HepG2 (cell line): ENCODE data around the gene ARMC3. TPM values are rescaled to one million over a fixed set of nuclear protein-coding genes. Genes with fewer than 3 reads are reported as not detected.
A peak's percentile ranks its signal among the peaks of the same experiment; 100 is the strongest.

Source experiments
- ATAC-seq: fragments of 200-7000 bp; cut with Tn5 transposase; 3 replicates; pipeline ENCODE4 v1.9.1; 2020; ENCODE audit warnings: mild to moderate bottlenecking, moderate library complexity
- BruUV-seq: library from RNA; stranded (reverse); fragments of 400-500 nt; replicated peaks from 2 replicates; lab custom pipeline; 2021; lab: Mats Ljungman, UMichigan
- CTCF ChIA-PET: fragments of 300-600 bp; formaldehyde crosslinking; extraction: SDS; loops from one replicate; lab custom pipeline; 2021; ENCODE audit warnings: low total read pairs, inconsistent platforms, low intra/inter-chr PET ratio; lab: Yijun Ruan, JAX
- POLR2A ChIA-PET: fragments of 350-600 bp; sonication (Branson Sonifier 250); formaldehyde crosslinking; loops from one replicate; lab custom pipeline; 2020; ENCODE audit warnings: antibody characterized with exemption, inconsistent platforms; lab: Yijun Ruan, JAX
- DNase-seq: peaks from one replicate; pipeline ENCODE4 v3.0.0-alpha.2; 2015; ENCODE audit warnings: low spot score
- FAIRE-seq: peaks from 3 replicates; lab custom pipeline; 2011; peaks lifted over from hg19 to GRCh38; lab: Jason Lieb, UNC
- H2AFZ ChIP-seq: one replicate; pipeline ENCODE4 v1.6.1; 2011; ENCODE audit warnings: low read length, inconsistent platforms
- H3K27ac ChIP-seq: fragments of 300-600 bp; 3 replicates; pipeline ENCODE4 v1.8.0; 2011; ENCODE audit warnings: mixed run types, mild to moderate bottlenecking, mixed read lengths, low read length, inconsistent platforms; ENCODE audit not compliant: insufficient read depth; ENCODE audit errors: extremely low read length
- H3K27me3 ChIP-seq, 2 experiments: fragments of 200-600 bp in 1 of 2; 2 replicates in 1 of 2; 3 replicates in 1 of 2; pipeline versions ENCODE4 v1.6.0 to v1.8.0; 2011; ENCODE audit warnings: low read length in 2 of 2, mild to moderate bottlenecking in 2 of 2, moderate library complexity in 2 of 2, inconsistent platforms in 1 of 2; ENCODE audit not compliant: insufficient read depth in 2 of 2, control insufficient read depth in 1 of 2
- H3K36me3 ChIP-seq, 2 experiments: fragments of 200-600 bp in 1 of 2; replicated peaks in 1 of 2; 2 replicates in 1 of 2; 3 replicates in 1 of 2; pipeline versions ENCODE4 v1.5.1 to v1.8.0; 2011; ENCODE audit warnings: low read length in 2 of 2, inconsistent platforms in 1 of 2; ENCODE audit not compliant: insufficient read depth in 2 of 2, control insufficient read depth in 1 of 2
- H3K4me1 ChIP-seq: 2 replicates; pipeline ENCODE4 v1.5.1; 2012; ENCODE audit warnings: low read length, inconsistent platforms; ENCODE audit not compliant: insufficient read depth
- H3K4me2 ChIP-seq: 2 replicates; pipeline ENCODE4 v1.6.0; 2011; ENCODE audit warnings: low read depth, low read length, inconsistent platforms
- H3K4me3 ChIP-seq, 3 experiments: fragments of 200-600 bp in 1 of 3; sonication (generic), shearing (Covaris generic) in 1 of 3; replicated peaks in 1 of 3; 2 replicates each; pipeline ENCODE4 v1.5.1; 2011 to 2016; ENCODE audit warnings: low read length in 3 of 3, inconsistent platforms in 2 of 3, low read depth in 2 of 3, mild to moderate bottlenecking in 2 of 3, control low read depth in 1 of 3, mixed read lengths in 1 of 3; ENCODE audit not compliant: insufficient read depth in 1 of 3
- H3K79me2 ChIP-seq: one replicate; pipeline ENCODE4 v1.6.1; 2011; ENCODE audit warnings: low read length, inconsistent platforms; ENCODE audit not compliant: insufficient read depth
- H3K9ac ChIP-seq: 2 replicates; pipeline ENCODE4 v1.6.0; 2011; ENCODE audit warnings: mild to moderate bottlenecking, low read depth, low read length, inconsistent platforms; ENCODE audit not compliant: insufficient read depth
- H3K9me3 ChIP-seq: 2 replicates; pipeline ENCODE4 v1.5.1; 2012; ENCODE audit warnings: mild to moderate bottlenecking, low read length
- H4K20me1 ChIP-seq: 2 replicates; pipeline ENCODE4 v1.6.0; 2011; ENCODE audit warnings: inconsistent platforms, mild to moderate bottlenecking, low read length, moderate library complexity; ENCODE audit not compliant: insufficient read depth
- FLYWCH1 ChIP-seq: sonication (generic); formaldehyde crosslinking; IDR thresholded peaks from 2 replicates; pipeline ENCODE4 v1.8.1; 2023; ENCODE audit warnings: mild to moderate bottlenecking, missing genetic modification reagents
- HNF4A ChIP-seq: sonication (generic); formaldehyde crosslinking; IDR thresholded peaks from 2 replicates; pipeline ENCODE4 v1.4.0; 2020; ENCODE audit warnings: missing genetic modification reagents
- ZNF292 ChIP-seq: sonication (generic); formaldehyde crosslinking; IDR thresholded peaks from 2 replicates; pipeline ENCODE4 v1.8.1; 2022; ENCODE audit warnings: mild to moderate bottlenecking, low read depth, missing genetic modification reagents, borderline replicate concordance
- WGBS: methylation state at CpG from one replicate; pipeline ENCODE4 v1.1.6; 2017; ENCODE audit warnings: low lambda C conversion rate; 5-methylcytosine and 5-hydroxymethylcytosine counted together
- in situ Hi-C: cut with HindIII; loops from 2 replicates; pipeline ENCODE4 v1.10.0; 2017; ENCODE audit warnings: low pct_unique_long_range_greater_than_20kb; ENCODE audit not compliant: extremely low pct_ligation_motif_present
- intact Hi-C: fragments of 100-400 bp; cut with micrococcal nuclease; formaldehyde crosslinking; loops from one replicate; pipeline ENCODE4 v1.10.0; 2022; ENCODE audit not compliant: unreplicated experiment
- polyA plus RNA-seq, 8 experiments: library from polyadenylated mRNA; depleted of rRNA in 3 of 8; stranded (reverse) in 7 of 8; unstranded in 1 of 8; fragments of >200 nt; fragmentation: Illumina TruSeq in 4 of 8; extraction: Trizol in 4 of 8; gene quantifications; 2 replicates each; pipeline versions ENCODE4 v1.2.1 to v1.2.3, GENCODE V29; 2011 to 2016; ENCODE audit warnings: low read depth in 4 of 8, missing spikeins in 1 of 8, mixed read lengths in 1 of 8; ENCODE audit not compliant: insufficient read depth in 1 of 8
- total RNA-seq, 5 experiments: library from RNA; depleted of rRNA; stranded (reverse); fragments of >200 nt; fragmentation: Illumina TruSeq; extraction: Trizol; gene quantifications; 2 replicates each; pipeline ENCODE4 v1.2.3, GENCODE V29; 2016; ENCODE audit warnings: low read depth in 1 of 5
- TF ChIP-seq, protein P1 (sequence below): sonication (generic); formaldehyde crosslinking; IDR thresholded peaks from 2 replicates; pipeline ENCODE4 v1.4.0; 2020; ENCODE audit warnings: missing genetic modification reagents
- TF ChIP-seq, protein P2 (sequence below): sonication (generic); formaldehyde crosslinking; conservative IDR thresholded peaks from 2 replicates; pipeline ENCODE4 v1.4.0; 2020; ENCODE audit warnings: mild to moderate bottlenecking, missing genetic modification reagents, moderate library complexity
- TF ChIP-seq, protein P3 (sequence below): sonication (generic); formaldehyde crosslinking; IDR thresholded peaks from 2 replicates; pipeline ENCODE4 v1.4.0; 2020; ENCODE audit warnings: mild to moderate bottlenecking, missing genetic modification reagents, borderline replicate concordance

ARMC3 gene
- total and polyA plus RNA-seq, 2 of the 13 experiments (the other 11 are each of a cell fraction or from before 2014, with no cell fraction given): not detected

DNA sequence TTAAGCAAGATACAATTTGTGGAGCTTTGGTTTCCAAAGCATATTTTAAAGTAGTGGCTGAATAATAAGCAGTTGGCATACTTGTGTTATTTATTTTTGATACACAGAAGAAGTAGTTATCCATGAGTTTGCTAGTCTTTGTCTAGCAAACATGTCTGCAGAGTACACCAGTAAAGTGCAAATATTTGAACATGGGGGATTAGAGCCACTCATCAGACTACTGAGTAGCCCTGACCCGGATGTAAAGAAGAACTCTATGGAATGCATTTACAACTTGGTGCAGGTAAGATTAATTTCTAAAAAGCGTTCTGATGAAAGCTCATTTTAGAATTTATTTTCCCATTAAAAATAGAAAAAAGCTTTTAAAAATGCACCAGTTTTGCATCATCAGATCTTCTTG, 31.4 kb downstream of the ARMC3 start (continued):
- TF ChIP-seq, protein P1, sequence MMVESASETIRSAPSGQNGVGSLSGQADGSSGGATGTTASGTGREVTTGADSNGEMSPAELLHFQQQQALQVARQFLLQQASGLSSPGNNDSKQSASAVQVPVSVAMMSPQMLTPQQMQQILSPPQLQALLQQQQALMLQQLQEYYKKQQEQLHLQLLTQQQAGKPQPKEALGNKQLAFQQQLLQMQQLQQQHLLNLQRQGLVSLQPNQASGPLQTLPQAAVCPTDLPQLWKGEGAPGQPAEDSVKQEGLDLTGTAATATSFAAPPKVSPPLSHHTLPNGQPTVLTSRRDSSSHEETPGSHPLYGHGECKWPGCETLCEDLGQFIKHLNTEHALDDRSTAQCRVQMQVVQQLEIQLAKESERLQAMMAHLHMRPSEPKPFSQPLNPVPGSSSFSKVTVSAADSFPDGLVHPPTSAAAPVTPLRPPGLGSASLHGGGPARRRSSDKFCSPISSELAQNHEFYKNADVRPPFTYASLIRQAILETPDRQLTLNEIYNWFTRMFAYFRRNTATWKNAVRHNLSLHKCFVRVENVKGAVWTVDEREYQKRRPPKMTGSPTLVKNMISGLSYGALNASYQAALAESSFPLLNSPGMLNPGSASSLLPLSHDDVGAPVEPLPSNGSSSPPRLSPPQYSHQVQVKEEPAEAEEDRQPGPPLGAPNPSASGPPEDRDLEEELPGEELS (CRISPR knock-in tag): 0 out of 2 replicates have a peak, but pooled peaks have one; percentile 50

- 0% methylated on average over 3 of the region's 3 CpGs for WGBS
- in situ Hi-C loops: no loop called here
- no TSS peak for BruUV-seq
- Histone ChIP-seq H3K27ac (no peak overlapping the region), H4K20me1 (no peaks in the 10 kb centered on the region), H2AFZ (no peak overlapping the region), H3K79me2 (no peaks in the 10 kb centered on the region), H3K4me3 (no peak overlapping the region), H3K9me3 (0 out of 2 replicates have a peak, but pooled peaks cover 6% of the 10 kb centered on the region), H3K27me3 (no peaks in the 10 kb centered on the region), H3K4me1 (peaks cover 24% of the 10 kb centered on the region), H3K36me3 (no peaks in the 10 kb centered on the region), H3K4me2 (0 out of 2 replicates have a peak overlapping the region, but pooled peaks have one; percentile 20), H3K9ac (no peak overlapping the region)
- ChIA-PET CTCF (no interaction called here), POLR2A (no interaction called here)
- FAIRE-seq: peak; percentile 21
- peak; percentile 67 for ATAC-seq
- intact Hi-C loops: no loop called here
- peak; percentile 16 for DNase-seq
- TF ChIP-seq HNF4A (CRISPR knock-in tag) (peak; percentile 37), FLYWCH1 (CRISPR knock-in tag) (no peak), ZNF292 (CRISPR knock-in tag) (peak; percentile 28; the same call in 1 of the 2 replicates)
- TF ChIP-seq, protein P2, sequence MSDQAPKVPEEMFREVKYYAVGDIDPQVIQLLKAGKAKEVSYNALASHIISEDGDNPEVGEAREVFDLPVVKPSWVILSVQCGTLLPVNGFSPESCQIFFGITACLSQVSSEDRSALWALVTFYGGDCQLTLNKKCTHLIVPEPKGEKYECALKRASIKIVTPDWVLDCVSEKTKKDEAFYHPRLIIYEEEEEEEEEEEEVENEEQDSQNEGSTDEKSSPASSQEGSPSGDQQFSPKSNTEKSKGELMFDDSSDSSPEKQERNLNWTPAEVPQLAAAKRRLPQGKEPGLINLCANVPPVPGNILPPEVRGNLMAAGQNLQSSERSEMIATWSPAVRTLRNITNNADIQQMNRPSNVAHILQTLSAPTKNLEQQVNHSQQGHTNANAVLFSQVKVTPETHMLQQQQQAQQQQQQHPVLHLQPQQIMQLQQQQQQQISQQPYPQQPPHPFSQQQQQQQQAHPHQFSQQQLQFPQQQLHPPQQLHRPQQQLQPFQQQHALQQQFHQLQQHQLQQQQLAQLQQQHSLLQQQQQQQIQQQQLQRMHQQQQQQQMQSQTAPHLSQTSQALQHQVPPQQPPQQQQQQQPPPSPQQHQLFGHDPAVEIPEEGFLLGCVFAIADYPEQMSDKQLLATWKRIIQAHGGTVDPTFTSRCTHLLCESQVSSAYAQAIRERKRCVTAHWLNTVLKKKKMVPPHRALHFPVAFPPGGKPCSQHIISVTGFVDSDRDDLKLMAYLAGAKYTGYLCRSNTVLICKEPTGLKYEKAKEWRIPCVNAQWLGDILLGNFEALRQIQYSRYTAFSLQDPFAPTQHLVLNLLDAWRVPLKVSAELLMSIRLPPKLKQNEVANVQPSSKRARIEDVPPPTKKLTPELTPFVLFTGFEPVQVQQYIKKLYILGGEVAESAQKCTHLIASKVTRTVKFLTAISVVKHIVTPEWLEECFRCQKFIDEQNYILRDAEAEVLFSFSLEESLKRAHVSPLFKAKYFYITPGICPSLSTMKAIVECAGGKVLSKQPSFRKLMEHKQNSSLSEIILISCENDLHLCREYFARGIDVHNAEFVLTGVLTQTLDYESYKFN (CRISPR knock-in tag): peak; percentile 43; the same call in 1 of the 2 replicates
- TF ChIP-seq, protein P3, sequence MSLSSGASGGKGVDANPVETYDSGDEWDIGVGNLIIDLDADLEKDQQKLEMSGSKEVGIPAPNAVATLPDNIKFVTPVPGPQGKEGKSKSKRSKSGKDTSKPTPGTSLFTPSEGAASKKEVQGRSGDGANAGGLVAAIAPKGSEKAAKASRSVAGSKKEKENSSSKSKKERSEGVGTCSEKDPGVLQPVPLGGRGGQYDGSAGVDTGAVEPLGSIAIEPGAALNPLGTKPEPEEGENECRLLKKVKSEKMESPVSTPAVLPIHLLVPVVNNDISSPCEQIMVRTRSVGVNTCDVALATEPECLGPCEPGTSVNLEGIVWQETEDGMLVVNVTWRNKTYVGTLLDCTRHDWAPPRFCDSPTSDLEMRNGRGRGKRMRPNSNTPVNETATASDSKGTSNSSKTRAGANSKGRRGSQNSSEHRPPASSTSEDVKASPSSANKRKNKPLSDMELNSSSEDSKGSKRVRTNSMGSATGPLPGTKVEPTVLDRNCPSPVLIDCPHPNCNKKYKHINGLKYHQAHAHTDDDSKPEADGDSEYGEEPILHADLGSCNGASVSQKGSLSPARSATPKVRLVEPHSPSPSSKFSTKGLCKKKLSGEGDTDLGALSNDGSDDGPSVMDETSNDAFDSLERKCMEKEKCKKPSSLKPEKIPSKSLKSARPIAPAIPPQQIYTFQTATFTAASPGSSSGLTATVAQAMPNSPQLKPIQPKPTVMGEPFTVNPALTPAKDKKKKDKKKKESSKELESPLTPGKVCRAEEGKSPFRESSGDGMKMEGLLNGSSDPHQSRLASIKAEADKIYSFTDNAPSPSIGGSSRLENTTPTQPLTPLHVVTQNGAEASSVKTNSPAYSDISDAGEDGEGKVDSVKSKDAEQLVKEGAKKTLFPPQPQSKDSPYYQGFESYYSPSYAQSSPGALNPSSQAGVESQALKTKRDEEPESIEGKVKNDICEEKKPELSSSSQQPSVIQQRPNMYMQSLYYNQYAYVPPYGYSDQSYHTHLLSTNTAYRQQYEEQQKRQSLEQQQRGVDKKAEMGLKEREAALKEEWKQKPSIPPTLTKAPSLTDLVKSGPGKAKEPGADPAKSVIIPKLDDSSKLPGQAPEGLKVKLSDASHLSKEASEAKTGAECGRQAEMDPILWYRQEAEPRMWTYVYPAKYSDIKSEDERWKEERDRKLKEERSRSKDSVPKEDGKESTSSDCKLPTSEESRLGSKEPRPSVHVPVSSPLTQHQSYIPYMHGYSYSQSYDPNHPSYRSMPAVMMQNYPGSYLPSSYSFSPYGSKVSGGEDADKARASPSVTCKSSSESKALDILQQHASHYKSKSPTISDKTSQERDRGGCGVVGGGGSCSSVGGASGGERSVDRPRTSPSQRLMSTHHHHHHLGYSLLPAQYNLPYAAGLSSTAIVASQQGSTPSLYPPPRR (CRISPR knock-in tag): 0 out of 2 replicates have a peak, but pooled peaks have one; percentile 23
These were observed 32.1 kb downstream of the ARMC3 start for GRCh38 chr10:22959950-22960349.
